Heart left ventricle (tissue), 16 donors: ENCODE measurements around the gene KHDRBS1. TPM values are rescaled to one million over a fixed set of nuclear protein-coding genes. Genes with fewer than 3 reads are reported as not detected.

Source experiments
- ATAC-seq, 4 donors: fragments of 200-7000 bp; cut with Tn5 transposase; one replicate each; pipeline ENCODE4 v1.9.1; 2020 to 2022; ENCODE audit warnings: moderate library complexity in 4 of 4, mild to moderate bottlenecking in 3 of 4, moderate number of reproducible peaks in 1 of 4
- DNase-seq, 5 donors: peaks; one replicate each; pipeline ENCODE4 v3.0.0-alpha.2; 2020
- H3K27ac ChIP-seq, 12 donors: fragments of 200-600 bp; sonication (generic) in 4 of 12; one replicate each; pipeline versions ENCODE4 v1.5.0 to v1.8.0; 2016 to 2022; ENCODE audit warnings: mild to moderate bottlenecking in 2 of 12
- H3K27me3 ChIP-seq, 9 donors: fragments of 200-600 bp; sonication (generic) in 2 of 9; one replicate each; pipeline versions ENCODE4 v1.5.1 to v1.8.0; 2016 to 2022; ENCODE audit warnings: mild to moderate bottlenecking in 3 of 9
- H3K36me3 ChIP-seq, 9 donors: fragments of 200-600 bp; sonication (generic) in 2 of 9; one replicate each; pipeline versions ENCODE4 v1.5.0 to v1.8.0; 2018 to 2022; ENCODE audit warnings: mild to moderate bottlenecking in 2 of 9
- H3K4me1 ChIP-seq, 12 donors: fragments of 200-600 bp; sonication (generic) in 4 of 12; one replicate each; pipeline versions ENCODE4 v1.5.0 to v1.8.0; 2016 to 2022; ENCODE audit warnings: mild to moderate bottlenecking in 3 of 12
- H3K4me3 ChIP-seq, 12 donors: fragments of 200-600 bp; sonication (generic) in 4 of 12; one replicate each; pipeline versions ENCODE4 v1.5.0 to v1.8.0; 2017 to 2022; ENCODE audit warnings: mild to moderate bottlenecking in 9 of 12, moderate library complexity in 4 of 12
- H3K9me3 ChIP-seq, 12 donors: fragments of 200-600 bp; sonication (generic) in 4 of 12; one replicate each; pipeline versions ENCODE4 v1.5.0 to v1.8.0; 2016 to 2022; ENCODE audit warnings: mild to moderate bottlenecking in 1 of 12
- POLR2A ChIP-seq, 2 donors: fragments of 450-650 bp; IDR thresholded peaks; one replicate each; pipeline ENCODE4 v1.6.1; 2017; ENCODE audit warnings: antibody characterized with exemption in 2 of 2, mild to moderate bottlenecking in 2 of 2, moderate library complexity in 2 of 2
- WGBS, 4 donors: extraction: QIAGEN DNeasy Blood & Tissue Kit in 2 of 4; methylation state at CpG; one replicate each; pipeline versions ENCODE4 v1.1.5 to v1.1.7; 2013 to 2018; 5-methylcytosine and 5-hydroxymethylcytosine counted together
- intact Hi-C, 10 donors: fragments of 100-400 bp; cut with DNase I; formaldehyde crosslinking; loops; one replicate each; pipeline versions ENCODE4 v1.11.1 to v1.14.2; 2022
- polyA plus RNA-seq, 2 donors: library from polyadenylated mRNA; stranded (reverse); fragments of 200-250 nt; gene quantifications; one replicate each; pipeline ENCODE4 v1.2.3, GENCODE V29; 2013
- total RNA-seq, 9 donors: library from RNA; depleted of rRNA in 2 of 9; stranded (reverse); fragments of >200 nt in 2 of 9; fragmentation: NEBNext Ultra II Directional in 3 of 9; extraction: Animal tissue kit (Norgen Biotek cat#: 25700) in 3 of 9; gene quantifications; one replicate each; pipeline versions ENCODE4 v1.1.0 to v1.2.4, GENCODE V29; 2016 to 2023
- TF ChIP-seq, protein P1 (sequence below), 12 donors: fragments of 200-600 bp; sonication (generic) in 4 of 12; IDR thresholded peaks; one replicate each; pipeline versions ENCODE4 v1.5.0 to v1.8.0; 2018 to 2022; ENCODE audit warnings: antibody characterized with exemption in 12 of 12, mild to moderate bottlenecking in 5 of 12
- donor health status: ischemic (EF 13 %, LVEDD 7.1; RV severe dilation, severe dysfunction).
- donor health status: healthy with polysubstance abuse.
- donor health status: DM: no; HTN: yes; CAD: no.
- donor health status: DM: no; HTN: no; CAD: no.
- donor health status: ischemic (EF 25% LVEDD 6.9; RV normal size, moderate dysfunction).
- donor health status: ischemic (EF 25% LVEDD 5.7; RV mildly dilated, moderate dysfunction).
- donor health status: healthy.
- donor health status: DM: yes; HTN: yes; CAD: no.
- donor health status: ischemic (EF 35%, LVEDD 5.7; RV mildly dilated, moderate dysfunction).
- donor health status: nonischemic (EF 11% LVEDD 7.7; RV severe dilation, severe dysfunction).
- donor health status: DM: yes; HTN: yes; CAD: no.
- donor health status: PGD.
- donor health status: ischemic (EF 29% LVEDD 5.4; RV normal size, mild dysfunction).
- donor health status: nonischemic (EF 23%, LVEDD 6.1; RV moderate dilation, normal function).

KHDRBS1 gene
- total and polyA plus RNA-seq, 11 donors: 33.0 to 79.3 (median 61.7) TPM

DNA sequence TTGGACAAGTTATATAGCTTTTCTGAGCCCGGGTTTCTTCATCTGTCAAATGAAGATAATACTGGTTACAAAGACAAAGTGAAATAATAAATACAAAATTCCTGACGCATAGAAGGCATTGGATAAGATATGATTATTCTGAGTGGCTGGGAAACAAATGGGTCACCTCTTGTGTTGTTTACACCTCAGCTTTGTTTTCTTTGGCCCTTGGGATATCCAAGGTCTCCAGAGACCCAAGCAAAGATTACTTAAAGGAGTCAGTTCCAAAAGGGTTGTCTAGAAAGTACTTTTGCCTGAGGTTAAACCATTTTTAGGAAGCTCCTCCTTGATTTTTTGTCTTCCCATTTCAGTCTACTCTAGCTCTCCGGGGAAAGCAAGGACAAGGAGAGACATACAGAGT, 9.7 kb downstream of the KHDRBS1 start:
- H3K27ac ChIP-seq: peak overlapping the region in 2 of 12 donors; percentile 20 to 27
- ATAC-seq: no peak
- H3K4me1 ChIP-seq: peaks cover 2 to 79% (median 53%) of the 10 kb centered on the region in 12 donors

DNA sequence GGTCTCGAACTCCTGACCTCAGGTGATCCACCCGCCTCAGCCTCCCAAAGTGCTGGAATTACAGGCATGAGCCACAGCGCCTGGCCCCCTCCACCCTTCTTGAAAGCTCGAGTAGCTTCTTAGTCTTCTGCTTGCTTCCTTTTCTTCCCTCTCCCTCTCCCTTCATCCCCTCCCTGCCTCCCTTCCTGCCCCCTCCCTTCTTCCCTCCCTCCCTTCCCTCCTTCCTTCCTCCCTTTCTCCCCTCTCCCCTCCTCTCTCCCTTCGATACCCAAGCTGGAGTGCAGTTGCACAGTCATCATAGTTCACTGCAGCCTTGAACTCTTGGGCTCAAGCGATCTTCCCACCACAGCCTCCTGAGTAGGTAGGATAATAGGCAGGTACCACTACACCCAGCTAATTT, 11.8 kb downstream of the KHDRBS1 start:
- WGBS, 4 donors: 78 to 82% (median 80%) methylated on average over 6 of the region's 6 CpGs
- intact Hi-C loops: no loop called here

More for the DNA sequence above, 9.7 kb downstream of the KHDRBS1 start:
- H3K9me3 ChIP-seq: no peaks in the 10 kb centered on the region
- WGBS, 4 donors: 45 to 53% (median 49%) methylated on average over 3 of the region's 3 CpGs
- TF ChIP-seq, protein P1, sequence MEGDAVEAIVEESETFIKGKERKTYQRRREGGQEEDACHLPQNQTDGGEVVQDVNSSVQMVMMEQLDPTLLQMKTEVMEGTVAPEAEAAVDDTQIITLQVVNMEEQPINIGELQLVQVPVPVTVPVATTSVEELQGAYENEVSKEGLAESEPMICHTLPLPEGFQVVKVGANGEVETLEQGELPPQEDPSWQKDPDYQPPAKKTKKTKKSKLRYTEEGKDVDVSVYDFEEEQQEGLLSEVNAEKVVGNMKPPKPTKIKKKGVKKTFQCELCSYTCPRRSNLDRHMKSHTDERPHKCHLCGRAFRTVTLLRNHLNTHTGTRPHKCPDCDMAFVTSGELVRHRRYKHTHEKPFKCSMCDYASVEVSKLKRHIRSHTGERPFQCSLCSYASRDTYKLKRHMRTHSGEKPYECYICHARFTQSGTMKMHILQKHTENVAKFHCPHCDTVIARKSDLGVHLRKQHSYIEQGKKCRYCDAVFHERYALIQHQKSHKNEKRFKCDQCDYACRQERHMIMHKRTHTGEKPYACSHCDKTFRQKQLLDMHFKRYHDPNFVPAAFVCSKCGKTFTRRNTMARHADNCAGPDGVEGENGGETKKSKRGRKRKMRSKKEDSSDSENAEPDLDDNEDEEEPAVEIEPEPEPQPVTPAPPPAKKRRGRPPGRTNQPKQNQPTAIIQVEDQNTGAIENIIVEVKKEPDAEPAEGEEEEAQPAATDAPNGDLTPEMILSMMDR (IDR thresholded peaks at IDR 0.05): no peak
- TF ChIP-seq POLR2A (IDR thresholded peaks at IDR 0.05): no peak
- H3K27me3 ChIP-seq: no peaks in the 10 kb centered on the region
- no peak for DNase-seq
- H3K4me3 ChIP-seq: no peak overlapping the region
- intact Hi-C loops: no loop called here
- peaks cover 0 to 56% (median 7%) of the 10 kb centered on the region in 9 donors for H3K36me3 ChIP-seq

DNA sequence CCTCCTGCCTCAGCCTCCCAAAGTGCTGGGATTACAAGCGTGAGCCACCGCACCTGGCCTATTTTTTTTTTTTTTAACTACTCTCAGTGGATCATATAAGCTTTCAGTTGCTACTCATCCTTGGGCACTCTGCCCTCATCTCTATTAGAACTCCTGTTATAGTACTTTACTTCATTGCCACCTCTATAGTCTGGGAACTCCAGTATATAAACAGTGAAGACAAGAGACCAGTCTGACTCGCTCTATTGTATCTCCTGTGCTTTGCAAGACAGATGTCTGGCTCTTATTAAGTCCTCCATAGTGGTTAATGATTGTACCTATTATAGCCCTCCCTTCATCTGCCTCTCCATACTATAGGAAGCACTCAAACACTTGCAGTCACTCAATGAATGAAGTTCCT, 15.1 kb downstream of the KHDRBS1 start:
- ATAC-seq: peak in 1 of 4 donors; percentile 20
- peaks cover 0 to 42% (median 17%) of the 10 kb centered on the region in 12 donors for H3K4me1 ChIP-seq
- WGBS, 4 donors: 92 to 97% (median 94%) methylated on average over 3 of the region's 3 CpGs

More for the DNA sequence above, 11.8 kb downstream of the KHDRBS1 start:
- Histone ChIP-seq H3K4me3 (no peak overlapping the region), H3K4me1 (peaks cover 2 to 68% (median 40%) of the 10 kb centered on the region in 12 donors), H3K9me3 (no peaks in the 10 kb centered on the region), H3K36me3 (peaks cover 0 to 61% (median 10%) of the 10 kb centered on the region in 9 donors), H3K27me3 (no peaks in the 10 kb centered on the region), H3K27ac (no peak overlapping the region)
- no peak for DNase-seq
- TF ChIP-seq POLR2A (IDR thresholded peaks at IDR 0.05): no peak
- TF ChIP-seq, protein P1 (IDR thresholded peaks at IDR 0.05): no peak
- no peak for ATAC-seq

GRCh38 chr1:32031578-32032274, 18.1 kb downstream of the KHDRBS1 start:
- 88 to 92% (median 91%) methylated on average over 8 of the region's 8 CpGs for WGBS, 4 donors
- intact Hi-C loops: no loop called here
- no peaks in the 10 kb centered on the region for H3K9me3 ChIP-seq
- peaks cover 0 to 48% (median 11%) of the 10 kb centered on the region in 9 donors for H3K36me3 ChIP-seq
- H3K27ac ChIP-seq: no peak overlapping the region
- no peak for DNase-seq
- ATAC-seq: no peak
- H3K27me3 ChIP-seq: no peaks in the 10 kb centered on the region
- H3K4me3 ChIP-seq: no peak overlapping the region
- TF ChIP-seq POLR2A (IDR thresholded peaks at IDR 0.05): no peak
- TF ChIP-seq, protein P1 (IDR thresholded peaks at IDR 0.05): no peak
- H3K4me1 ChIP-seq: peaks cover 0 to 24% (median 6%) of the 10 kb centered on the region in 12 donors

More for the DNA sequence above, 15.1 kb downstream of the KHDRBS1 start:
- no peaks in the 10 kb centered on the region for H3K9me3 ChIP-seq
- H3K27me3 ChIP-seq: no peaks in the 10 kb centered on the region
- H3K4me3 ChIP-seq: no peak overlapping the region
- H3K27ac ChIP-seq: no peak overlapping the region
- H3K36me3 ChIP-seq: peaks cover 0 to 38% (median 10%) of the 10 kb centered on the region in 9 donors
- DNase-seq: no peak
- intact Hi-C loops: no loop called here
- TF ChIP-seq, protein P1 (IDR thresholded peaks at IDR 0.05): no peak
- TF ChIP-seq POLR2A (IDR thresholded peaks at IDR 0.05): no peak
